IMR-90 (cell line): Measurements from ENCODE around the gene GABRB1. TPM values are rescaled to one million over a fixed set of nuclear protein-coding genes. Genes with fewer than 3 reads are reported as not detected.

Experiments
- ATAC-seq: fragments of 200-7000 bp; cut with Tn5 transposase; 2 replicates; pipeline ENCODE4 v1.9.1; 2020; ENCODE audit warnings: low read depth, mild to moderate bottlenecking, moderate library complexity
- BruUV-seq: library from RNA; stranded (reverse); fragments of 400-500 nt; replicated peaks from 2 replicates; lab custom pipeline; 2021; lab: Mats Ljungman, UMichigan
- CTCF ChIA-PET: fragments of 300-600 bp; formaldehyde crosslinking; extraction: SDS; loops from one replicate; lab custom pipeline; 2021; ENCODE audit warnings: antibody characterized with exemption; lab: Yijun Ruan, JAX
- POLR2A ChIA-PET: fragments of 300-600 bp; sonication (Branson Sonifier 250); formaldehyde crosslinking; loops from one replicate; lab custom pipeline; 2022; ENCODE audit warnings: antibody characterized with exemption; ENCODE audit not compliant: unreplicated experiment; lab: Charles Lee
- DNase-seq: peaks from one replicate; pipeline ENCODE4 v3.0.0; 2013
- H2AFZ ChIP-seq: replicated peaks from 2 replicates; pipeline ENCODE3; 2013; ENCODE audit warnings: low read length, mild to moderate bottlenecking; ENCODE audit not compliant: poor library complexity
- H2AK5ac ChIP-seq: 2 replicates; pipeline ENCODE4 v1.6.1; 2013; ENCODE audit warnings: low read depth, low read length, inconsistent platforms
- H2AK9ac ChIP-seq: replicated peaks from 2 replicates; pipeline ENCODE3; 2013; ENCODE audit warnings: mild to moderate bottlenecking, low read depth, low read length, moderate library complexity; ENCODE audit not compliant: poor library complexity
- H2BK120ac ChIP-seq: 2 replicates; pipeline ENCODE4 v1.6.1; 2013; ENCODE audit warnings: low read depth, low read length, inconsistent platforms
- H2BK15ac ChIP-seq: 3 replicates; pipeline ENCODE4 v1.6.1; 2013; ENCODE audit warnings: low read depth, low read length, inconsistent platforms
- H2BK20ac ChIP-seq: 2 replicates; pipeline ENCODE4 v1.6.1; 2013; ENCODE audit warnings: low read depth, mild to moderate bottlenecking, inconsistent platforms, low read length, moderate library complexity
- H2BK5ac ChIP-seq: 2 replicates; pipeline ENCODE4 v1.6.1; 2013; ENCODE audit warnings: mild to moderate bottlenecking, low read depth, low read length, inconsistent platforms; ENCODE audit not compliant: poor library complexity, severe bottlenecking
- H3K14ac ChIP-seq: replicated peaks from 2 replicates; pipeline ENCODE4 v1.6.1; 2013; ENCODE audit warnings: low read depth, low read length, inconsistent platforms
- H3K18ac ChIP-seq: 2 replicates; pipeline ENCODE4 v1.6.1; 2013; ENCODE audit warnings: low read depth, low read length, control low read depth
- H3K23ac ChIP-seq: 2 replicates; pipeline ENCODE4 v1.6.1; 2013; ENCODE audit warnings: low read depth, low read length, inconsistent platforms
- H3K27ac ChIP-seq: 2 replicates; pipeline ENCODE4 v1.5.1; 2013; ENCODE audit warnings: mild to moderate bottlenecking, control low read depth, low read length; ENCODE audit not compliant: insufficient read depth
- H3K27me3 ChIP-seq: 2 replicates; pipeline ENCODE4 v1.6.1; 2013; ENCODE audit warnings: low read length; ENCODE audit not compliant: control insufficient read depth, insufficient read depth
- H3K36me3 ChIP-seq: 2 replicates; pipeline ENCODE4 v1.6.1; 2013; ENCODE audit warnings: low read length, mixed read lengths; ENCODE audit not compliant: control insufficient read depth, insufficient read depth
- H3K4ac ChIP-seq: 2 replicates; pipeline ENCODE4 v1.6.1; 2013; ENCODE audit warnings: low read depth, low read length, inconsistent platforms
- H3K4me1 ChIP-seq: 2 replicates; pipeline ENCODE4 v1.6.1; 2013; ENCODE audit warnings: low read length, mixed read lengths; ENCODE audit not compliant: control insufficient read depth, insufficient read depth
- H3K4me2 ChIP-seq: 2 replicates; pipeline ENCODE4 v1.6.1; 2013; ENCODE audit warnings: low read depth, mild to moderate bottlenecking, control low read depth, low read length, moderate library complexity
- H3K4me3 ChIP-seq: 2 replicates; pipeline ENCODE4 v1.5.1; 2013; ENCODE audit warnings: low read depth, mild to moderate bottlenecking, control low read depth, low read length, moderate library complexity; ENCODE audit not compliant: insufficient read depth
- H3K56ac ChIP-seq: 2 replicates; pipeline ENCODE4 v1.6.1; 2013; ENCODE audit warnings: low read length, inconsistent platforms; ENCODE audit not compliant: insufficient read depth; ENCODE audit errors: extremely low read depth
- H3K79me1 ChIP-seq, 2 experiments: 2 replicates each; pipeline ENCODE4 v1.6.1; 2013; ENCODE audit warnings: low read length in 2 of 2, inconsistent platforms in 1 of 2, low read depth in 1 of 2
- H3K9ac ChIP-seq: 2 replicates; pipeline ENCODE4 v1.6.1; 2013; ENCODE audit warnings: low read depth, low read length, control low read depth
- H3K9me1 ChIP-seq: 2 replicates; pipeline ENCODE4 v1.6.1; 2013; ENCODE audit warnings: low read length, inconsistent platforms; ENCODE audit not compliant: insufficient read depth
- H3K9me3 ChIP-seq: 2 replicates; pipeline ENCODE4 v1.6.1; 2013; ENCODE audit warnings: low read length; ENCODE audit not compliant: control insufficient read depth, insufficient read depth
- H4K20me1 ChIP-seq: 2 replicates; pipeline ENCODE4 v1.6.1; 2013; ENCODE audit warnings: low read length, inconsistent platforms; ENCODE audit not compliant: insufficient read depth
- H4K5ac ChIP-seq: 2 replicates; pipeline ENCODE4 v1.6.1; 2013; ENCODE audit warnings: mild to moderate bottlenecking, low read depth, low read length, control low read depth
- H4K8ac ChIP-seq, 2 experiments: 2 replicates each; pipeline ENCODE4 v1.6.1; 2013; ENCODE audit warnings: low read depth in 2 of 2, low read length in 2 of 2, control low read depth in 1 of 2, inconsistent platforms in 1 of 2
- H4K91ac ChIP-seq: 2 replicates; pipeline ENCODE4 v1.6.1; 2013; ENCODE audit warnings: low read depth, low read length, inconsistent platforms; ENCODE audit not compliant: insufficient read depth
- CHD1 ChIP-seq: IDR thresholded peaks from 2 replicates; pipeline ENCODE4 v1.6.1; 2012; ENCODE audit warnings: low read depth, low read length, improper control_type of control experiment
- CTCF ChIP-seq: conservative IDR thresholded peaks from 2 replicates; pipeline ENCODE4 v1.5.1; 2012; ENCODE audit warnings: mild to moderate bottlenecking, low read depth, low read length, improper control_type of control experiment
- ELK1 ChIP-seq: fragments of 150-350 bp; IDR thresholded peaks from 2 replicates; pipeline ENCODE4 v1.6.1; 2016; ENCODE audit warnings: low read depth, mild to moderate bottlenecking, low read length, moderate library complexity, borderline replicate concordance
- MAFK ChIP-seq: IDR thresholded peaks from 2 replicates; pipeline ENCODE4 v1.6.1; 2012; ENCODE audit warnings: low read depth, low read length, improper control_type of control experiment
- MAZ ChIP-seq: IDR thresholded peaks from 2 replicates; pipeline ENCODE4 v1.6.1; 2012; ENCODE audit warnings: low read depth, mild to moderate bottlenecking, low read length, improper control_type of control experiment, moderate library complexity, borderline replicate concordance
- MXI1 ChIP-seq: IDR thresholded peaks from 2 replicates; pipeline ENCODE4 v1.6.1; 2012; ENCODE audit warnings: low read depth, mild to moderate bottlenecking, low read length, moderate library complexity, borderline replicate concordance
- POLR2A ChIP-seq: IDR thresholded peaks from 2 replicates; pipeline ENCODE4 v1.6.1; 2012; ENCODE audit warnings: mild to moderate bottlenecking, low read depth, low read length
- RAD21 ChIP-seq: IDR thresholded peaks from 2 replicates; pipeline ENCODE4 v1.6.1; 2012; ENCODE audit warnings: low read length, improper control_type of control experiment
- SMC3 ChIP-seq: fragments of 150-350 bp; IDR thresholded peaks from 2 replicates; pipeline ENCODE4 v1.6.1; 2016; ENCODE audit warnings: low read depth, mild to moderate bottlenecking, antibody characterized with exemption, low read length, moderate library complexity
- USF2 ChIP-seq: fragments of 150-350 bp; IDR thresholded peaks from 2 replicates; pipeline ENCODE4 v1.6.1; 2017; ENCODE audit warnings: mild to moderate bottlenecking, antibody characterized with exemption, low read length, low read depth
- WGBS, 2 experiments: methylation state at CpG; one replicate each; pipeline versions ENCODE4 v1.1.5 to v1.1.7; 2013; ENCODE audit warnings: missing lambda C conversion rate in 2 of 2; ENCODE audit not compliant: insufficient read length in 1 of 2; ENCODE audit errors: extremely low coverage in 2 of 2; 5-methylcytosine and 5-hydroxymethylcytosine counted together
- dilution Hi-C: fragments of 300-500 bp; cut with HindIII; formaldehyde crosslinking; loops from one replicate; pipeline ENCODE4 v1.14.3; 2018; ENCODE audit warnings: low sequenced_read_pairs; ENCODE audit not compliant: unreplicated experiment
- in situ Hi-C: fragments of 300-500 bp; cut with MboI; formaldehyde crosslinking; loops from 3 replicates; pipeline ENCODE4 v1.14.3; 2019; ENCODE audit warnings: low sequenced_read_pairs, inconsistent platforms, mixed read lengths
- intact Hi-C: fragments of 100-400 bp; cut with micrococcal nuclease; formaldehyde crosslinking; loops from 2 replicates; pipeline ENCODE4 v1.10.0; 2022
- polyA plus RNA-seq, 3 experiments: library from polyadenylated mRNA; depleted of rRNA; stranded (reverse); fragments of >200 nt; gene quantifications; 2 replicates each; pipeline ENCODE4 v1.2.3, GENCODE V29; 2012; ENCODE audit warnings: low replicate concordance in 1 of 3
- total RNA-seq: library from RNA; depleted of rRNA; stranded (reverse); fragments of >200 nt; gene quantifications from 2 replicates; pipeline ENCODE4 v1.2.3, GENCODE V29; 2012

GABRB1 gene
- total and polyA plus RNA-seq, 2 of the 4 experiments (the other 2 are of a cell fraction) = 4.7 to 16.1 TPM

- Histone ChIP-seq H3K4me3 (no peak overlapping the region), H3K4me1 (no peaks in the 10 kb centered on the region), H4K20me1 (no peaks in the 10 kb centered on the region), H3K9me1 (no peaks in the 10 kb centered on the region), H3K79me1 (no peaks in the 10 kb centered on the region), H3K27ac (no peak overlapping the region), H3K9me3 (no peaks in the 10 kb centered on the region), H2BK20ac (no peak overlapping the region), H3K23ac (no peak overlapping the region), H4K5ac (no peak overlapping the region), H3K4me2 (no peak overlapping the region), H3K18ac (no peak overlapping the region), H2AFZ (no peak overlapping the region), H3K9ac (no peak overlapping the region), H4K91ac (no peak overlapping the region), H3K14ac (no peak overlapping the region), H2AK9ac (no peak overlapping the region), H3K4ac (no peak overlapping the region), H3K27me3 (no peaks in the 10 kb centered on the region), H2BK15ac (no peak overlapping the region), H2BK5ac (no peak overlapping the region), H2BK120ac (no peak overlapping the region), H4K8ac (no peak overlapping the region), H3K36me3 (no peaks in the 10 kb centered on the region), H2AK5ac (no peak overlapping the region), H3K56ac (no peak overlapping the region)
- BruUV-seq = no TSS peak
- in situ Hi-C loops = no loop called here
- no peak for ATAC-seq
- TF ChIP-seq POLR2A = no peak
- TF ChIP-seq MXI1 = no peak
- TF ChIP-seq ELK1 = no peak
- no peak for TF ChIP-seq MAFK
- no peak for TF ChIP-seq CHD1
- TF ChIP-seq SMC3 = no peak
- TF ChIP-seq RAD21 = no peak
- TF ChIP-seq MAZ = no peak
- TF ChIP-seq USF2 = no peak
- no peak for TF ChIP-seq CTCF
- no peak for DNase-seq
- intact Hi-C loops = loop anchor here (10.0 kb wide), 1 partner anchor 64 kb away; no protein-coding TSS in a partner anchor
- POLR2A ChIA-PET = no interaction called here
- CTCF ChIA-PET = interaction anchor here (0.7 kb wide), 1 partner anchor 15 kb away, joined by 3 read pairs; no protein-coding TSS in a partner anchor
- dilution Hi-C loops = no loop called here
- 100% methylated on average over 1 of the region's 3 CpGs; no CpG with 5 or more reads in 1 of the 2 experiments for WGBS, 2 experiments
Measured at GRCh38 chr4:47391256-47391655, 359.9 kb downstream of the GABRB1 start.
